Thyroid gland (tissue), 4 donors: ENCODE data around the gene CMSS1. TPM values are rescaled to one million over a fixed set of nuclear protein-coding genes. Genes with fewer than 3 reads are reported as not detected.

Experiments used
- DNase-seq, 2 donors: peaks; one replicate each; pipeline ENCODE4 v3.0.0-alpha.2; 2019
- H3K27ac ChIP-seq, 3 donors: fragments of 200-600 bp; sonication (generic); 1 replicate in 2 of 3; 2 replicates in 1 of 3; pipeline ENCODE4 v1.5.1; 2016 to 2019; ENCODE audit warnings: mild to moderate bottlenecking in 1 of 3, moderate library complexity in 1 of 3
- H3K27me3 ChIP-seq: fragments of 200-600 bp; sonication (generic); one replicate; pipeline ENCODE4 v1.5.1; 2019
- H3K36me3 ChIP-seq, 2 donors: fragments of 200-600 bp; sonication (generic); one replicate each; pipeline ENCODE4 v1.5.1; 2016 to 2019
- H3K4me1 ChIP-seq, 2 donors: fragments of 200-600 bp; sonication (generic); one replicate each; pipeline ENCODE4 v1.5.1; 2017 to 2019
- H3K4me3 ChIP-seq, 3 donors: fragments of 200-600 bp; sonication (generic); replicated peaks in 1 of 3; 1 replicate in 2 of 3; 2 replicates in 1 of 3; pipeline ENCODE4 v1.5.1; 2016; ENCODE audit warnings: mild to moderate bottlenecking in 1 of 3
- H3K9me3 ChIP-seq: fragments of 200-600 bp; sonication (generic); one replicate; pipeline ENCODE4 v1.5.1; 2017
- CTCF ChIP-seq, 6 experiments: fragments of 200-600 bp in 3 of 6; fragments of 450-650 bp in 3 of 6; sonication (generic) in 3 of 6; IDR thresholded peaks; one replicate each; pipeline ENCODE4 v1.5.1; 2016 to 2019; ENCODE audit warnings: antibody characterized with exemption in 6 of 6, mild to moderate bottlenecking in 2 of 6, inconsistent platforms in 1 of 6, moderate library complexity in 1 of 6
- POLR2A ChIP-seq, 2 donors: fragments of 450-650 bp; IDR thresholded peaks; one replicate each; pipeline ENCODE4 v1.6.1; 2017; ENCODE audit warnings: antibody characterized with exemption in 2 of 2, mild to moderate bottlenecking in 2 of 2, moderate library complexity in 1 of 2
- WGBS, 2 donors: methylation state at CpG; one replicate each; pipeline ENCODE4 v1.1.5; 2017; 5-methylcytosine and 5-hydroxymethylcytosine counted together
- intact Hi-C: fragments of 100-400 bp; cut with DNase I; formaldehyde crosslinking; loops from one replicate; pipeline ENCODE4 v1.15.1; 2023
- total RNA-seq, 4 donors: library from RNA; depleted of rRNA; stranded (reverse); fragments of >200 nt; gene quantifications; one replicate each; pipeline ENCODE4 v1.2.3, GENCODE V29; 2016

The CMSS1 gene
- total RNA-seq, 4 donors from 2014 or later, result 7.7 to 15.0 (median 12.9) TPM

- no peaks in the 10 kb centered on the region for H3K9me3 ChIP-seq
- no peak overlapping the region for H3K27ac ChIP-seq
- intact Hi-C loops, result no loop called here
- no peaks in the 10 kb centered on the region for H3K36me3 ChIP-seq
- DNase-seq, result no peak
- no peak for TF ChIP-seq CTCF (IDR thresholded peaks at IDR 0.05)
- no peak for TF ChIP-seq POLR2A (IDR thresholded peaks at IDR 0.05)
- 79 to 83% methylated on average over 6 of the region's 6 CpGs for WGBS, 2 donors
- no peaks in the 10 kb centered on the region for H3K27me3 ChIP-seq
- no peak overlapping the region for H3K4me3 ChIP-seq
- H3K4me1 ChIP-seq, result no peaks in the 10 kb centered on the region
Measured at GRCh38 chr3:100175637-100176280, 358.1 kb downstream of the CMSS1 start.

- TF ChIP-seq POLR2A (IDR thresholded peaks at IDR 0.05) (no peak), CTCF (IDR thresholded peaks at IDR 0.05) (no peak)
- Histone ChIP-seq H3K4me1 (no peaks in the 10 kb centered on the region), H3K27me3 (no peaks in the 10 kb centered on the region), H3K36me3 (no peaks in the 10 kb centered on the region), H3K4me3 (no peak overlapping the region), H3K27ac (no peak overlapping the region), H3K9me3 (no peaks in the 10 kb centered on the region)
- 93 to 100% methylated on average over 4 of the region's 4 CpGs for WGBS, 2 donors
- intact Hi-C loops, result no loop called here
- no peak for DNase-seq
Measured at GRCh38 chr3:100179692-100180349, 362.2 kb downstream of the CMSS1 start.

GRCh38 chr3:100183608-100184125 is 366.0 kb downstream of the CMSS1 start:
- WGBS, 2 donors, result 93 to 94% methylated on average over 1 of the region's 1 CpG
- TF ChIP-seq POLR2A (IDR thresholded peaks at IDR 0.05) (no peak), CTCF (IDR thresholded peaks at IDR 0.05) (no peak)
- Histone ChIP-seq H3K9me3 (no peaks in the 10 kb centered on the region), H3K4me1 (no peaks in the 10 kb centered on the region), H3K27ac (no peak overlapping the region), H3K4me3 (no peak overlapping the region), H3K36me3 (no peaks in the 10 kb centered on the region), H3K27me3 (no peaks in the 10 kb centered on the region)
- no peak for DNase-seq
- intact Hi-C loops, result no loop called here

GRCh38 chr3:100184948-100185570 is 367.4 kb downstream of the CMSS1 start:
- H3K27me3 ChIP-seq, result no peaks in the 10 kb centered on the region
- no peaks in the 10 kb centered on the region for H3K36me3 ChIP-seq
- H3K9me3 ChIP-seq, result no peaks in the 10 kb centered on the region
- H3K4me3 ChIP-seq, result no peak overlapping the region
- no peaks in the 10 kb centered on the region for H3K4me1 ChIP-seq
- intact Hi-C loops, result no loop called here
- peak overlapping the region in 1 of 3 donors; percentile 33 for H3K27ac ChIP-seq
- TF ChIP-seq POLR2A (IDR thresholded peaks at IDR 0.05) (no peak), CTCF (IDR thresholded peaks at IDR 0.05) (no peak)
- no peak for DNase-seq
- 73 to 74% methylated on average over 2 of the region's 2 CpGs for WGBS, 2 donors

- no peak for DNase-seq
- no peak overlapping the region for H3K4me3 ChIP-seq
- no peaks in the 10 kb centered on the region for H3K9me3 ChIP-seq
- no peak for TF ChIP-seq CTCF (IDR thresholded peaks at IDR 0.05)
- no peak for TF ChIP-seq POLR2A (IDR thresholded peaks at IDR 0.05)
- no peaks in the 10 kb centered on the region for H3K27me3 ChIP-seq
- WGBS, 2 donors, result 83 to 85% methylated on average over 5 of the region's 5 CpGs
- no peaks in the 10 kb centered on the region for H3K4me1 ChIP-seq
- peak overlapping the region in 1 of 3 donors; percentile 33 for H3K27ac ChIP-seq
- H3K36me3 ChIP-seq, result no peaks in the 10 kb centered on the region
- intact Hi-C loops, result no loop called here
Measured at GRCh38 chr3:100185847-100186246, 368.2 kb downstream of the CMSS1 start.
